HepG2 (cell line): ENCODE data around the gene NOXA1. TPM values are rescaled to one million over a fixed set of nuclear protein-coding genes. Genes with fewer than 3 reads are reported as not detected.

Experiments
- CREB1 ChIP-seq, 2 experiments: fragments of 450-650 bp in 1 of 2; IDR thresholded peaks; 2 replicates each; pipeline ENCODE4 v1.6.1; 2016 to 2017; ENCODE audit warnings: control low read depth in 1 of 2, mild to moderate bottlenecking in 1 of 2, missing compliant biosample characterization in 1 of 2, missing genetic modification characterization in 1 of 2
- EED ChIP-seq: sonication (generic); formaldehyde crosslinking; IDR thresholded peaks from 2 replicates; pipeline ENCODE4 v1.5.0; 2020; ENCODE audit warnings: mild to moderate bottlenecking, missing genetic modification reagents
- HCFC1 ChIP-seq: fragments of 150-350 bp; IDR thresholded peaks from 2 replicates; pipeline ENCODE4 v1.6.1; 2014; ENCODE audit warnings: low read depth, low read length
- HMG20B ChIP-seq: conservative IDR thresholded peaks from 2 replicates; pipeline ENCODE4 v1.6.1; 2016; ENCODE audit warnings: missing genetic modification reagents, missing compliant biosample characterization
- MIXL1 ChIP-seq: IDR thresholded peaks from 2 replicates; pipeline ENCODE4 v1.6.1; 2016
- MZF1 ChIP-seq: sonication (generic); formaldehyde crosslinking; IDR thresholded peaks from 2 replicates; pipeline ENCODE4 v1.8.1; 2023; ENCODE audit warnings: mild to moderate bottlenecking, missing genetic modification reagents, borderline replicate concordance
- NR3C1 ChIP-seq: sonication (generic); formaldehyde crosslinking; IDR thresholded peaks from 2 replicates; pipeline ENCODE4 v1.4.0; 2020; ENCODE audit warnings: missing genetic modification reagents
- POLR2A ChIP-seq, 2 experiments: IDR thresholded peaks; 2 replicates each; pipeline ENCODE4 v1.6.1; 2011; ENCODE audit warnings: low read depth in 2 of 2, low read length in 2 of 2, mild to moderate bottlenecking in 1 of 2, moderate library complexity in 1 of 2; ENCODE audit not compliant: insufficient read depth in 1 of 2
- RXRB ChIP-seq: IDR thresholded peaks from 2 replicates; pipeline ENCODE4 v1.6.1; 2016; ENCODE audit warnings: borderline replicate concordance, missing genetic modification reagents, missing compliant biosample characterization
- SAFB2 ChIP-seq: sonication (generic); formaldehyde crosslinking; IDR thresholded peaks from 2 replicates; pipeline ENCODE4 v1.5.1; 2020; ENCODE audit warnings: missing genetic modification reagents, low read depth, mild to moderate bottlenecking, borderline replicate concordance
- ZFX ChIP-seq: sonication (generic); formaldehyde crosslinking; IDR thresholded peaks from 2 replicates; pipeline ENCODE4 v1.4.0; 2020; ENCODE audit warnings: mild to moderate bottlenecking, low read depth, missing genetic modification reagents, moderate library complexity
- ZNF124 ChIP-seq: sonication (generic); formaldehyde crosslinking; IDR thresholded peaks from 2 replicates; pipeline ENCODE4 v1.4.0; 2020; ENCODE audit warnings: missing genetic modification reagents
- ZNF317 ChIP-seq: sonication (generic); formaldehyde crosslinking; IDR thresholded peaks from 2 replicates; pipeline ENCODE4 v1.5.0; 2020; ENCODE audit warnings: mild to moderate bottlenecking, missing genetic modification reagents
- ZNF326 ChIP-seq: sonication (generic); formaldehyde crosslinking; IDR thresholded peaks from 2 replicates; pipeline ENCODE4 v1.4.0; 2020; ENCODE audit warnings: missing genetic modification reagents, borderline replicate concordance
- ZNF33A ChIP-seq: sonication (generic); formaldehyde crosslinking; IDR thresholded peaks from 2 replicates; pipeline ENCODE4 v1.5.1; 2020; ENCODE audit warnings: missing genetic modification reagents, mild to moderate bottlenecking, moderate library complexity, borderline replicate concordance
- ZNF574 ChIP-seq: sonication (generic); formaldehyde crosslinking; IDR thresholded peaks from 2 replicates; pipeline ENCODE4 v1.4.0; 2020; ENCODE audit warnings: missing genetic modification reagents
- ZNF629 ChIP-seq: sonication (generic); formaldehyde crosslinking; conservative IDR thresholded peaks from 2 replicates; pipeline ENCODE4 v1.5.0; 2020; ENCODE audit warnings: missing genetic modification reagents
- ZNF646 ChIP-seq: sonication (generic); formaldehyde crosslinking; IDR thresholded peaks from 2 replicates; pipeline ENCODE4 v1.9.0; 2021; ENCODE audit warnings: mild to moderate bottlenecking, missing genetic modification reagents
- polyA plus RNA-seq, 8 experiments: library from polyadenylated mRNA; depleted of rRNA in 3 of 8; stranded (reverse) in 7 of 8; unstranded in 1 of 8; fragments of >200 nt; fragmentation: Illumina TruSeq in 4 of 8; extraction: Trizol in 4 of 8; gene quantifications; 2 replicates each; pipeline versions ENCODE4 v1.2.1 to v1.2.3, GENCODE V29; 2011 to 2016; ENCODE audit warnings: low read depth in 4 of 8, missing spikeins in 1 of 8, mixed read lengths in 1 of 8; ENCODE audit not compliant: insufficient read depth in 1 of 8
- total RNA-seq, 5 experiments: library from RNA; depleted of rRNA; stranded (reverse); fragments of >200 nt; fragmentation: Illumina TruSeq; extraction: Trizol; gene quantifications; 2 replicates each; pipeline ENCODE4 v1.2.3, GENCODE V29; 2016; ENCODE audit warnings: low read depth in 1 of 5

Gene NOXA1
- total and polyA plus RNA-seq, 2 of the 13 experiments (the other 11 are each of a cell fraction or from before 2014, with no cell fraction given): 0.78 to 1.2 TPM

GRCh38 chr9:137422604-137423513 lies at the start of gene NOXA1, which contains the start of gene EXD3 (continued):
- no peak for TF ChIP-seq ZNF646 (CRISPR knock-in tag)
- TF ChIP-seq ZNF326 (CRISPR knock-in tag): no peak
- TF ChIP-seq HCFC1: peak; percentile 75
- TF ChIP-seq ZFX: peak; percentile 88
- TF ChIP-seq SAFB2 (CRISPR knock-in tag): no peak; the same call in 1 of the 2 replicates
- TF ChIP-seq ZNF317 (CRISPR knock-in tag): no peak
- TF ChIP-seq POLR2A (IDR thresholded peaks at IDR 0.05; ENCODE audit: insufficient read depth in 1 of 2, low read depth in 2 of 2, low read length in 2 of 2): no peak
- TF ChIP-seq NR3C1: no peak
- peak; percentile 51; the same call in 1 of the 2 replicates for TF ChIP-seq ZNF124 (CRISPR knock-in tag)
- TF ChIP-seq MZF1 (CRISPR knock-in tag): no peak
- TF ChIP-seq HMG20B (CRISPR knock-in tag): no peak
- peak; percentile 48; the same call in 1 of the 2 replicates for TF ChIP-seq RXRB (CRISPR knock-in tag)
- no peak for TF ChIP-seq ZNF33A (CRISPR knock-in tag)
- 0 out of 2 replicates have a peak, but pooled peaks have one; percentile 21 for TF ChIP-seq ZNF629
- TF ChIP-seq EED (CRISPR knock-in tag): no peak
- peak; percentile 94 for TF ChIP-seq ZNF574 (CRISPR knock-in tag)
- no peak for TF ChIP-seq CREB1 (IDR thresholded peaks at IDR 0.05)
- no peak for TF ChIP-seq CREB1 (CRISPR knock-in tag; IDR thresholded peaks at IDR 0.05)
- peak; percentile 43; the same call in 1 of the 2 replicates for TF ChIP-seq MIXL1
